ENCODE results near the gene ITGB6. TPM values are rescaled to one million over a fixed set of nuclear protein-coding genes. Genes with fewer than 3 reads are reported as not detected.

The ITGB6 gene
- total RNA-seq, 2 donors from 2014 or later: 0.24 TPM; not detected in 1

DNA sequence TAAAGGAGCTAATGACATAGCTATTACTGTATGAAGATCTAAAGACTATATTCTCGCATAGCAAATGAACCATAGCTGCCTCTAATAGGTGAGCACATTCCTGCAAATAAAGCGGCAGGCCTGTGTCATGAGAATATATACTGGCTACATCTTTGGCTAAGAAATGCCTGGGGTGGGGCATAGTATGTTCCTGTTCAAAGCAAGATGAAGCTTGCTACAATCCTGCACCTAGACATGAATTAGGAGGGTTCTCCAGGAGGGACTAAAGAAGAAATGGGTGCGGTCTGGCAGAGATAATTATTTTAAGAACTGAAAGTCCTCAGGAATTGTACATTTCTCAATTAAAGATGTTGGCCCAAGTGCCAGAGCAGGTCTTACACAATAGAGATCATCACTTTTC lies 90.8 kb downstream of the ITGB6 start:
- Histone ChIP-seq H3K9me3 (ENCODE audit: control insufficient read depth, low read length) (no peaks in the 10 kb centered on the region), H3K9ac (ENCODE audit: extremely low read depth, low read length, poor library complexity, severe bottlenecking) (no peak overlapping the region), H3K27ac (ENCODE audit: low read depth, low read length) (no peak overlapping the region), H3K4me3 (ENCODE audit: low read length) (no peak overlapping the region), H3K4me1 (ENCODE audit: control insufficient read depth, insufficient read depth, low read length) (no peaks in the 10 kb centered on the region), H3K27me3 (ENCODE audit: control insufficient read depth, insufficient read depth, low read length, poor library complexity, severe bottlenecking) (no peaks in the 10 kb centered on the region), H3K36me3 (ENCODE audit: control insufficient read depth, insufficient read depth, low read length) (no peaks in the 10 kb centered on the region)
- no peak for DNase-seq
- H3K36me3 Mint-ChIP-seq (ENCODE audit: low read depth): no peaks in the 10 kb centered on the region
- no peak overlapping the region for H3K27ac Mint-ChIP-seq
- TF ChIP-seq, protein P1, sequence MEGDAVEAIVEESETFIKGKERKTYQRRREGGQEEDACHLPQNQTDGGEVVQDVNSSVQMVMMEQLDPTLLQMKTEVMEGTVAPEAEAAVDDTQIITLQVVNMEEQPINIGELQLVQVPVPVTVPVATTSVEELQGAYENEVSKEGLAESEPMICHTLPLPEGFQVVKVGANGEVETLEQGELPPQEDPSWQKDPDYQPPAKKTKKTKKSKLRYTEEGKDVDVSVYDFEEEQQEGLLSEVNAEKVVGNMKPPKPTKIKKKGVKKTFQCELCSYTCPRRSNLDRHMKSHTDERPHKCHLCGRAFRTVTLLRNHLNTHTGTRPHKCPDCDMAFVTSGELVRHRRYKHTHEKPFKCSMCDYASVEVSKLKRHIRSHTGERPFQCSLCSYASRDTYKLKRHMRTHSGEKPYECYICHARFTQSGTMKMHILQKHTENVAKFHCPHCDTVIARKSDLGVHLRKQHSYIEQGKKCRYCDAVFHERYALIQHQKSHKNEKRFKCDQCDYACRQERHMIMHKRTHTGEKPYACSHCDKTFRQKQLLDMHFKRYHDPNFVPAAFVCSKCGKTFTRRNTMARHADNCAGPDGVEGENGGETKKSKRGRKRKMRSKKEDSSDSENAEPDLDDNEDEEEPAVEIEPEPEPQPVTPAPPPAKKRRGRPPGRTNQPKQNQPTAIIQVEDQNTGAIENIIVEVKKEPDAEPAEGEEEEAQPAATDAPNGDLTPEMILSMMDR (conservative IDR thresholded peaks at IDR 0.05): no peak
- no peaks in the 10 kb centered on the region for H3K4me1 Mint-ChIP-seq
- H3K4me3 Mint-ChIP-seq: no peak overlapping the region
- peaks cover 4% of the 10 kb centered on the region for H3K9me3 Mint-ChIP-seq
- WGBS, 2 experiments (ENCODE audit: insufficient coverage in 1 of 2, insufficient read length in 1 of 2): 96 to 100% methylated on average over 1 to 3 of the region's 3 CpGs
- H3K27me3 Mint-ChIP-seq (ENCODE audit: insufficient read depth): no peaks in the 10 kb centered on the region

DNA sequence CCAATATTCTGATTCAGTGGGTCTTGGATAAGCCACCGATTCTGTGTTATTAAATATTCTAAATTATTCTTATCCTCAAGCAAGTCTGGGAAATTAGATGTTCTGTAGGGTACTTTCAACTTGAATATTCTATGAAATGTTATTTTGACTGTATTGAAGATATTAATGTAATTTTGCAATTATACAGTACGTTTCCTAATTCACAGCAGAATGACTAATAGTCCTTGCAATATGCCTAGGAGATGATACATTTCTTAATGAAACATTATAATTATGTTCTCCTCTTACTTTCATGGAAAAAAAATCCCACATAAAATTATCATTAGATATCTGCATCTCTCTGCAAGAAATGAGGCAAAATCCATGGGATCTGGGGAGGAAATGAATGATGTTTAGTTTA lies 91.4 kb downstream of the ITGB6 start:
- 100% methylated on average over 1 to 2 of the region's 2 CpGs for WGBS, 2 experiments (ENCODE audit: insufficient coverage in 1 of 2, insufficient read length in 1 of 2)
- Mint-ChIP-seq H3K4me3 (no peak overlapping the region), H3K27ac (no peak overlapping the region), H3K4me1 (no peaks in the 10 kb centered on the region), H3K9me3 (no peaks in the 10 kb centered on the region), H3K27me3 (ENCODE audit: insufficient read depth) (no peaks in the 10 kb centered on the region), H3K36me3 (ENCODE audit: low read depth) (no peaks in the 10 kb centered on the region)
- Histone ChIP-seq H3K27ac (ENCODE audit: low read depth, low read length) (no peak overlapping the region), H3K4me1 (ENCODE audit: control insufficient read depth, insufficient read depth, low read length) (no peaks in the 10 kb centered on the region), H3K9ac (ENCODE audit: extremely low read depth, low read length, poor library complexity, severe bottlenecking) (no peak overlapping the region), H3K27me3 (ENCODE audit: control insufficient read depth, insufficient read depth, low read length, poor library complexity, severe bottlenecking) (no peaks in the 10 kb centered on the region), H3K4me3 (ENCODE audit: low read length) (no peak overlapping the region), H3K36me3 (ENCODE audit: control insufficient read depth, insufficient read depth, low read length) (no peaks in the 10 kb centered on the region), H3K9me3 (ENCODE audit: control insufficient read depth, low read length) (no peaks in the 10 kb centered on the region)
- no peak for DNase-seq
- TF ChIP-seq, protein P1 (conservative IDR thresholded peaks at IDR 0.05): no peak

- WGBS, 2 experiments (ENCODE audit: insufficient coverage in 1 of 2, insufficient read length in 1 of 2): 91 to 100% methylated on average over 1 of the region's 1 CpG
- no peaks in the 10 kb centered on the region for H3K27me3 Mint-ChIP-seq (ENCODE audit: insufficient read depth)
- Histone ChIP-seq H3K9me3 (ENCODE audit: control insufficient read depth, low read length) (no peaks in the 10 kb centered on the region), H3K27ac (ENCODE audit: low read depth, low read length) (no peak overlapping the region), H3K9ac (ENCODE audit: extremely low read depth, low read length, poor library complexity, severe bottlenecking) (no peak overlapping the region), H3K4me3 (ENCODE audit: low read length) (no peak overlapping the region), H3K4me1 (ENCODE audit: control insufficient read depth, insufficient read depth, low read length) (no peaks in the 10 kb centered on the region), H3K36me3 (ENCODE audit: control insufficient read depth, insufficient read depth, low read length) (no peaks in the 10 kb centered on the region), H3K27me3 (ENCODE audit: control insufficient read depth, insufficient read depth, low read length, poor library complexity, severe bottlenecking) (no peaks in the 10 kb centered on the region)
- TF ChIP-seq, protein P1 (conservative IDR thresholded peaks at IDR 0.05): no peak
- H3K4me1 Mint-ChIP-seq: no peaks in the 10 kb centered on the region
- no peaks in the 10 kb centered on the region for H3K9me3 Mint-ChIP-seq
- no peak overlapping the region for H3K4me3 Mint-ChIP-seq
- no peaks in the 10 kb centered on the region for H3K36me3 Mint-ChIP-seq (ENCODE audit: low read depth)
- H3K27ac Mint-ChIP-seq: no peak overlapping the region
- DNase-seq: no peak
Measured at GRCh38 chr2:160105366-160105765, 94.7 kb downstream of the ITGB6 start.
